EH (cell line): ENCODE results near the gene ESYT2.

Experiments used
- DNase-seq: peaks from one replicate; pipeline ENCODE4 v3.0.0-alpha.2; 2015; ENCODE audit warnings: low read depth

The ESYT2 gene

DNA sequence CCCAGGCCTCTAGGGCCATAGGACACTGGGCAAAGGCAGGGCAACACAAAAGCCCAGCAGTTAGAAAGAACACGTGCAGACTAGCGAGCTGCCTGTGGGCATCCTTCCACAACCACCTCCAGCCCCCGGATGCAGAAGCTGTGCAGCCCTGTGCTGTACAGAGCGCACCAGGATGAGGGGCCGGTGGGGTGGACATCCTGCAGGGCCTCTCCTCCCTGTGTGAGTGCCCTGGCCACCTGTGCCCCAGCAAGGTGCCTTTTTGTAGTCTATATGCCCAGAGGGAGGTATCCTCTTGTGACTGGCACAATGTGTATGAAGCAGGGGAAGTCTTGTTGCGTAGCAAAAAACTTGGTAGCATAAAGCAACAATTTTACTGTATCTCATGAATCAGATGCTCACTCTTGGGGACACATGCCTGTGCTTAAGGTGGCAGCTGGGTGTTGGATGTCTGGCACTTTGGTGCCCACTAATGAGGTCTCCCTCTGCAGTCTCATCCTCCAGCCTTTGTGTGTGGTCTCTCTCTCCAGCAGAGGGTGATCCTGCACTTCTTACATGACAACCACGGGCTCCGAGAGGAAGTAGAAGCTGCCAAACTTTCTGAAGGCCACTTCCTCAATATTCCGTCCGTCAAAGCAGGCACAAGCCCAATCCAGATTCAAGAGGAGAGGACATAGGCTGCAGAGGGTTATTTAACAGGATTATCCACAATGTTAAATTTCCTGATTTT, 133.4 kb downstream of the ESYT2 start:
- DNase-seq: peak; percentile 88

DNA sequence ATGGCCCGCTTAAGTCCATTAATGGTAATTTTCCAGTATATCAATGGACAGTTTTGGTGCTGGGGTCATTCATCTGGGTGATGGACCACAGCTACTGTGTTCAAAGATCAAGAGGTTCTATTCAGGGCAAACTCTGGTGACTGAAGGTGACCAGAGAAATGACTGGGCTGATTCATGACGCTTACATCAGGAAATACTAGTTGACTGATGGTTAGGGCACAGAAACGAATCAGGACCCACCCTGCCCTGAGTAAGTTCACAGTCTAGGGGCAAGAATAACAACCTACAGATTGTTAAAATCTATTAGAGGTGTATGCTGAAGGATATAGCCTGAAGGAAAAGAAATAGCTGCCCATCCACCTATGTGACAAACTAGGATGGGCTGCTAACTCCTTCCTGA, 134.3 kb downstream of the ESYT2 start:
- DNase-seq: no peak

DNA sequence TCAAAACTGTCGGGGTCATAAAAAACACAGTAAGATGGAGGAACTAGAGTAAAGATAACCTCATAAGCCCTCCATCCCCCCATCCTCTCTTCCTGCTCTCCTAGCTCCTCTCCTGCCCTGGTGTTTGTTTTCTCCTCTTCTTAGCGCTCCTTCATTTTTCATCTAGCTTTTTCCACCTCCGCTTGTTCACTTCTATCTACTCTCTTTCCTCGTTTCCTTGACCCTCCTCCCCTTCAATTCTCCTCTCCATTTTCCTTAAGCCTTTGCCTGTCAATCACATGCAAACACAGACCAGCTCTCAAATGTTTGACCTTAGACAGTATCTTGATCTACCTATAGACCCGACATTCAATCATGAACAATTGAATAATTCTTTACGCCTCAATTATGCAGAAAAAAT, 134.7 kb downstream of the ESYT2 start:
- DNase-seq: no peak

DNA sequence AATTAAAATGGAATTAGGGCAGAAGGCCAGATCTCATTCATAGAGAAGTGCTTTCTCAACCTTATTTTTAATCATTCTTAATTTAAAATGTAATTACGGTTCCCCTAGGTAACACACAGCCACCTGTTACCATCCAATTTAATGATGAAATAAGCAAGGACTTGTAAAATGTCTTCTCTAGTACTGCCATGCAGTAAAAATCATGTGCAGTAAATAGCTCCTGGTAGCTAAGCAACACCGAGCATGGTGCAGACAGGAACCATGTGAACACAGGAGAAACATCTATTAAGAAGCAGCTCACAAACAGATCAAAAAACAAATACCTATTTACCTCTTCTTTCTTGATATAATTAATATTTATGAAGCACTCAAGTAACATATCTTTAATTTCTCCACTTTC, 139.8 kb downstream of the ESYT2 start:
- no peak for DNase-seq

DNA sequence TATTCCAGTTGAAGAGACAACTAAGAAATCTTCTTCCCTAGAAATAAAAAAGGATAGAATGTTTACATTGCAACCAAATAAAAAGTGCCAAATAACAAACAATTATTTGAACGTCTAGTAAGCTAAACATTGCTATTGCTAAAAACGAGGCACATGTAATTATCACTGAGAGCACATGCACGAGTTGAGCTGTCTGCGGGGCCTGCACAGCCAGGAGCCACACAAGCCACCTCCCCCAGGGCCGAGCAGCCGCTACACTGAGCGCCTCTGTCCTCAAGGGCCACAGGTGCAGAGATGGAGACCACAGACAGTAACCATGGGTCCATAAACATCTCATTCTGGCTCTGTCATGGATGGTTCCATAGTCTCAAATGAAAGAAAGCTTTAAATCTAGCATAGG, 141.9 kb downstream of the ESYT2 start:
- no peak for DNase-seq

DNA sequence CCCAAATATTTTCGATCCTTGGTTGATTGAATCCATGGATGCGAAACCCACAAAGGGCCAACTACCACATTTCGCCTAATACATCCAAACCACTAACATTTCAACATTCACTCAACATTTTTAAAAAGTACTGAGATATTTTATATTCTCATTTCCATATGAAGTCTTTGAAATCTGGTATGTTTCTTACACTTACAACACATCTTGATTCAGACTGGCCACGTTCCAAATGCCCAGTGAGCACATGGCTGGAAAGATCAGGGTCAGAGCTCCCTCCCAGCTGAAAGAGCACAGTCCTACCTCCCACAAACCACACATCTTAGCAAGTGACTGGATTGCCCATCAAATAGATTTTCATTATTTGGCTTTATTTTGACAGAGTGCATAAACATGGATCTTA, 143.6 kb downstream of the ESYT2 start:
- peak; percentile 54 for DNase-seq

DNA sequence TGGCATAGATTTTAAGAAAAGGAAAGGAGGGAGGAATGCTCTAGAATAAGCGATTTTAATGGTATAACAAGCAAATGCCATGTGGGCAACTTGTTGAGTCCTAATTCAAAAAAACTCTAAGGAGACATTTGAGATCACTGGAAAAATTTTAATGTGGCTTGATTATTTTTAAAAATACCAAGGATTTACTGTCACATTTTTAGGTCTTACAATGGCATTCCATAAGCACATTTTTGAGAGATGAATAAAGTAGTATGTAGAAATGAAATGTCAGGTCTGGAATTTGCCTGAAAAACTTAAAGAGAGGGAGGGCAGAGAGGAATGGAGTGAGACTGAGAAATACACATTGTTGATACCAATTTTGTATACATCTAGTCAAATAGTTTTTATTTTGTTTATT, 145.0 kb downstream of the ESYT2 start:
- peak; percentile 75 for DNase-seq

DNA sequence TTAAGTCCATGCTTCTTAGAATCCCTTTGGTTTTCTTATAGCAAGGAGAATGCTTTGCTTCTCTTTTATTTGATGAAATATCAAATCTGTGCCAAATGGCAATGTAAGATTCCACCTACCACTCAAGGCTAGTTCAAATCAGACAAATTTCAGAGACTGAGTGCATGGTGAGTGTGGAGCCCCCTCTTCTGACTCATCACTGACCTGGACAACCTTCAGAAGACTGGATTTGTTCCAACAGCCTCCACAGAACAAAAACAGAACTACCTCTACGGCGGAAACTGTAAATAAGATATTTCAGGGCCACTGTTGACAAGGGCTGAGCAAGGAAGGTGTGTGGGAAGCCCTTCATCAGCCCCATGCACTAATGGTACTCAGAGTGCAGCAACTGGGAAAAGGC, 145.8 kb downstream of the ESYT2 start:
- no peak for DNase-seq

DNA sequence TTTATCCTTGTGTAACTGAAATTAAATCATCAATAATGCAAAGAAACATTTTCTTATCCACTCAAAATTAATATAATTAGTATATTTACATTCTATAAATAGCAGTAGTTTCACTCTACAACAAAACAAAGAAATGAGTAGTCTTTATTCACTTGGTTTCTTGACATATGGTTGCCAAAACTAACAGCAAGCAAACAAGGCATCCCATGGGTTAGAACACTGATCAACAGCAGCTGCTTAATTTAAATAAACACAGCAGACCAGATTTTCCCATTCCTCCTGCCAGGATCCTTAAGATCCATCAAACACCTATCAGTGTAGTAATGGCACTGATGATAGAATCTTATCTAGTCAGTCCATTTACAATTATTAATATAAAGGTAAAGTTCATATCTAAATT, 146.9 kb downstream of the ESYT2 start:
- DNase-seq: peak; percentile 13
